Upper lobe of left lung (tissue), 4 donors: Measurements from ENCODE around the gene ANKRD40CL.

Experiments used
- POLR2AphosphoS5 ChIP-seq, 2 donors: sonication (generic); formaldehyde crosslinking; IDR thresholded peaks; one replicate each; pipeline ENCODE4 v1.5.1; 2017; ENCODE audit warnings: antibody characterized with exemption in 2 of 2
- TF ChIP-seq, protein P1 (sequence below), 6 experiments: fragments of 450-650 bp in 4 of 6; fragments of 200-600 bp in 2 of 6; sonication (generic) in 2 of 6; IDR thresholded peaks; one replicate each; pipeline ENCODE4 v1.5.1; 2016 to 2019; ENCODE audit warnings: antibody characterized with exemption in 6 of 6

DNA sequence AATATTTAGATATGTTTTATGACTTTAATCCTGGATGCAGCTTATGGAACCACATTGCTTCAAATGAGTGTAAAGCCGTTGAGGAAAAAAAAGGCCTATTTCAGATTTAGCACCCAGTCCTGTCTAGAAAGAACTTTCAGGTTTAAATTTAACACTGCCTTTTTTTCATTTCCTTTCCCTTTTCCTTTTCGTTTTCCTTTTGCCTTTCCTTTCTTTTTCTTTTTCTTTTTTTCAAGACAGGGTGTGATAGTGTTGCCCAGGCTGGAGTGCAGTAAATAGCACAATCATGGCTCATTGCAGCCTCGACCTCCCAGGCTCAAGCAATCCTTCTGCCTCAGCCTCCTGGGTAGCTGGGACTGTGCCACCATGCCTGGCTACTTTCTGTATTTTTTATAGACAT is 32.0 kb downstream of the ANKRD40CL start:
- TF ChIP-seq, protein P1, sequence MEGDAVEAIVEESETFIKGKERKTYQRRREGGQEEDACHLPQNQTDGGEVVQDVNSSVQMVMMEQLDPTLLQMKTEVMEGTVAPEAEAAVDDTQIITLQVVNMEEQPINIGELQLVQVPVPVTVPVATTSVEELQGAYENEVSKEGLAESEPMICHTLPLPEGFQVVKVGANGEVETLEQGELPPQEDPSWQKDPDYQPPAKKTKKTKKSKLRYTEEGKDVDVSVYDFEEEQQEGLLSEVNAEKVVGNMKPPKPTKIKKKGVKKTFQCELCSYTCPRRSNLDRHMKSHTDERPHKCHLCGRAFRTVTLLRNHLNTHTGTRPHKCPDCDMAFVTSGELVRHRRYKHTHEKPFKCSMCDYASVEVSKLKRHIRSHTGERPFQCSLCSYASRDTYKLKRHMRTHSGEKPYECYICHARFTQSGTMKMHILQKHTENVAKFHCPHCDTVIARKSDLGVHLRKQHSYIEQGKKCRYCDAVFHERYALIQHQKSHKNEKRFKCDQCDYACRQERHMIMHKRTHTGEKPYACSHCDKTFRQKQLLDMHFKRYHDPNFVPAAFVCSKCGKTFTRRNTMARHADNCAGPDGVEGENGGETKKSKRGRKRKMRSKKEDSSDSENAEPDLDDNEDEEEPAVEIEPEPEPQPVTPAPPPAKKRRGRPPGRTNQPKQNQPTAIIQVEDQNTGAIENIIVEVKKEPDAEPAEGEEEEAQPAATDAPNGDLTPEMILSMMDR (IDR thresholded peaks at IDR 0.05) = no peak
- TF ChIP-seq POLR2AphosphoS5 (IDR thresholded peaks at IDR 0.05) = no peak
